HCT116 (cell line): Measurements from ENCODE around the gene KMT5C. TPM values are rescaled to one million over a fixed set of nuclear protein-coding genes. Genes with fewer than 3 reads are reported as not detected.

Experiments
- ATAC-seq: fragments of 200-7000 bp; cut with Tn5 transposase; 2 replicates; pipeline ENCODE4 v1.9.1; 2020; ENCODE audit warnings: mild to moderate bottlenecking, moderate library complexity
- BruUV-seq: library from RNA; stranded (reverse); fragments of 400-500 nt; replicated peaks from 2 replicates; lab custom pipeline; 2021; lab: Mats Ljungman, UMichigan
- CTCF ChIA-PET: fragments of 300-600 bp; sonication (Branson Sonifier 250); formaldehyde crosslinking; loops from one replicate; lab custom pipeline; 2021; ENCODE audit warnings: antibody characterized with exemption; lab: Charles Lee
- POLR2A ChIA-PET: fragments of 300-600, 350-600 bp; sonication (Branson Sonifier 250); formaldehyde crosslinking; loops from one replicate; lab custom pipeline; 2021; ENCODE audit warnings: antibody characterized with exemption; lab: Charles Lee
- RAD21 ChIA-PET, 2 experiments: fragments of 300-600 bp; sonication (Branson Sonifier 250); formaldehyde crosslinking; loops; one replicate each; lab custom pipeline; 2023; ENCODE audit warnings: low total read pairs in 2 of 2; ENCODE audit not compliant: uncharacterized antibody in 2 of 2, unreplicated experiment in 2 of 2, low non-redundant PET in 1 of 2; lab: Charles Lee
- DNase-seq: peaks from one replicate; pipeline ENCODE4 v3.0.0-alpha.2; 2010; ENCODE audit warnings: low read depth, low spot score
- H2AFZ ChIP-seq: fragments of 200-600 bp; shearing (Covaris generic), sonication (generic); 2 replicates; pipeline ENCODE4 v1.6.1; 2017; ENCODE audit warnings: low read depth, mixed run types, mixed read lengths, antibody characterized with exemption, low read length; ENCODE audit not compliant: poor library complexity, severe bottlenecking
- H3K27ac ChIP-seq: 2 replicates; pipeline ENCODE4 v1.5.1; 2012; ENCODE audit warnings: low read depth, low read length
- H3K27me3 ChIP-seq: fragments of 200-600 bp; sonication (generic); 2 replicates; pipeline ENCODE4 v1.6.1; 2016; ENCODE audit warnings: mixed run types, low read length, mixed read lengths; ENCODE audit not compliant: insufficient read depth
- H3K36me3 ChIP-seq, 2 experiments: fragments of 200-500 bp in 1 of 2; fragments of 200-600 bp in 1 of 2; sonication (Bioruptor generic) in 1 of 2; sonication (generic) in 1 of 2; 2 replicates each; pipeline versions ENCODE4 v1.5.1 to v1.6.1; 2014 to 2016; ENCODE audit warnings: low read length in 2 of 2, inconsistent platforms in 1 of 2, mixed read lengths in 1 of 2, mixed run types in 1 of 2; ENCODE audit not compliant: insufficient read depth in 2 of 2, control insufficient read depth in 1 of 2
- H3K4me1 ChIP-seq, 2 experiments: fragments of 200-600 bp in 1 of 2; sonication (generic) in 1 of 2; 2 replicates each; pipeline versions ENCODE4 v1.5.1 to v1.6.1; 2012 to 2017; ENCODE audit warnings: low read length in 2 of 2, inconsistent platforms in 1 of 2, mild to moderate bottlenecking in 1 of 2, mixed read lengths in 1 of 2, mixed run types in 1 of 2, moderate library complexity in 1 of 2; ENCODE audit not compliant: insufficient read depth in 2 of 2, control insufficient read depth in 1 of 2
- H3K4me2 ChIP-seq: fragments of 200-600 bp; sonication (generic); 2 replicates; pipeline ENCODE4 v1.6.1; 2017; ENCODE audit warnings: mixed run types, low read length, mixed read lengths
- H3K4me3 ChIP-seq, 2 experiments: fragments of 200-600 bp in 1 of 2; sonication (generic) in 1 of 2; replicated peaks in 1 of 2; 2 replicates each; pipeline ENCODE4 v1.5.1; 2011 to 2016; ENCODE audit warnings: low read length in 2 of 2, control low read depth in 1 of 2, low read depth in 1 of 2, mild to moderate bottlenecking in 1 of 2, mixed read lengths in 1 of 2, mixed run types in 1 of 2
- H3K79me2 ChIP-seq: fragments of 200-600 bp; sonication (generic); 2 replicates; pipeline ENCODE4 v1.6.1; 2017; ENCODE audit warnings: mild to moderate bottlenecking, mixed run types, low read length, moderate library complexity, mixed read lengths; ENCODE audit not compliant: insufficient read depth
- H3K9ac ChIP-seq: fragments of 200-600 bp; sonication (generic); 2 replicates; pipeline ENCODE4 v1.6.1; 2016; ENCODE audit warnings: low read length, mixed read lengths
- H3K9me2 ChIP-seq: fragments of 200-600 bp; sonication (generic), shearing (Covaris generic); 2 replicates; pipeline ENCODE4 v1.6.1; 2017; ENCODE audit warnings: mixed run types, mild to moderate bottlenecking, moderate library complexity; ENCODE audit not compliant: insufficient read depth
- H3K9me3 ChIP-seq, 2 experiments: fragments of 200-500 bp in 1 of 2; fragments of 200-600 bp in 1 of 2; sonication (Bioruptor generic) in 1 of 2; sonication (generic) in 1 of 2; 2 replicates each; pipeline ENCODE4 v1.6.1; 2014 to 2017; ENCODE audit warnings: low read length in 2 of 2, mixed read lengths in 2 of 2, inconsistent platforms in 1 of 2, low read depth in 1 of 2, mild to moderate bottlenecking in 1 of 2, mixed run types in 1 of 2, moderate library complexity in 1 of 2; ENCODE audit not compliant: control insufficient read depth in 1 of 2, insufficient read depth in 1 of 2
- H4K20me1 ChIP-seq: fragments of 200-600 bp; sonication (generic), shearing (Covaris generic); 2 replicates; pipeline ENCODE4 v1.6.1; 2017; ENCODE audit warnings: mixed run types, mild to moderate bottlenecking, moderate library complexity; ENCODE audit not compliant: insufficient read depth
- CBX3 ChIP-seq: IDR thresholded peaks from 2 replicates; pipeline ENCODE4 v1.6.1; 2012; ENCODE audit warnings: low read depth
- CEBPB ChIP-seq: IDR thresholded peaks from 2 replicates; pipeline ENCODE4 v1.6.1; 2012; ENCODE audit warnings: low read depth
- ELF1 ChIP-seq: IDR thresholded peaks from 2 replicates; pipeline ENCODE4 v1.6.1; 2012; ENCODE audit warnings: low read depth, borderline replicate concordance
- EZH2phosphoT487 ChIP-seq: fragments of 200-600 bp; IDR thresholded peaks from 2 replicates; pipeline ENCODE4 v1.6.1; 2018; ENCODE audit warnings: antibody characterized with exemption, borderline replicate concordance
- POLR2A ChIP-seq: IDR thresholded peaks from 2 replicates; pipeline ENCODE4 v1.7.0; 2011; ENCODE audit warnings: borderline replicate concordance; ENCODE audit not compliant: insufficient read depth, insufficient read length; ENCODE audit errors: extremely low read depth
- TCF7L2 ChIP-seq: IDR thresholded peaks from 2 replicates; pipeline ENCODE4 v1.7.0; 2011; ENCODE audit warnings: borderline replicate concordance, inconsistent platforms; ENCODE audit not compliant: insufficient read depth, insufficient read length; ENCODE audit errors: extremely low read depth
- YY1 ChIP-seq: IDR thresholded peaks from 2 replicates; pipeline ENCODE4 v1.6.1; 2011; ENCODE audit warnings: low read length, low read depth, moderate library complexity, mild to moderate bottlenecking; ENCODE audit not compliant: insufficient replicate concordance; ENCODE audit errors: extremely low read depth
- ZBTB33 ChIP-seq: IDR thresholded peaks from 2 replicates; pipeline ENCODE4 v1.6.1; 2011; ENCODE audit warnings: mild to moderate bottlenecking, low read length, moderate library complexity; ENCODE audit not compliant: insufficient replicate concordance; ENCODE audit errors: extremely low read depth
- ZFX ChIP-seq: fragments of 450-650 bp; IDR thresholded peaks from 2 replicates; pipeline ENCODE4 v1.6.1; 2017
- intact Hi-C: fragments of 100-400 bp; cut with micrococcal nuclease; formaldehyde crosslinking; loops from 2 replicates; pipeline ENCODE4 v1.10.0; 2022
- total RNA-seq: library from RNA; stranded (reverse); gene quantifications from one replicate; pipeline ENCODE4 v1.2.1, GENCODE V29; 2021; ENCODE audit not compliant: unreplicated experiment

KMT5C gene
- total RNA-seq, 1 experiment from 2014 or later: 27.5 TPM

GRCh38 chr19:55382013-55382412, 42.3 kb downstream of the KMT5C start:
- H3K27ac ChIP-seq: no peak overlapping the region
- H3K9me3 ChIP-seq: no peaks in the 10 kb centered on the region
- H4K20me1 ChIP-seq: peaks cover 7% of the 10 kb centered on the region; the same call in 1 of the 2 replicates
- H3K79me2 ChIP-seq: peaks cover 38% of the 10 kb centered on the region
- DNase-seq (no peak), ATAC-seq (no peak)
- CTCF ChIA-PET: no interaction called here
- H2AFZ ChIP-seq: no peak overlapping the region
- RAD21 ChIA-PET: no interaction called here
- H3K9ac ChIP-seq: no peak overlapping the region
- H3K9me2 ChIP-seq: no peaks in the 10 kb centered on the region
- H3K27me3 ChIP-seq: no peaks in the 10 kb centered on the region
- TF ChIP-seq ZBTB33 (no peak), TCF7L2 (no peak), ELF1 (no peak), CBX3 (no peak), POLR2A (no peak), CEBPB (no peak), ZFX (no peak), EZH2phosphoT487 (no peak), YY1 (no peak)
- peaks cover 1 to 33% of the 10 kb centered on the region in 2 experiments; a peak in 3 of 4 replicates for H3K4me1 ChIP-seq
- H3K36me3 ChIP-seq: peaks cover 2 to 11% of the 10 kb centered on the region in 2 experiments; a peak in 2 of 4 replicates
- peak overlapping the region; percentile 95; the same call in 1 of the 2 replicates for H3K4me2 ChIP-seq
- POLR2A ChIA-PET: interaction anchor here (0.6 kb wide), 1 partner anchor 243 kb away, joined by 3 read pairs; the partner anchor contains the start of gene ZNF784
- H3K4me3 ChIP-seq: no peak overlapping the region
- intact Hi-C loops: loop anchor here (5.0 kb wide), 1 partner anchor 80 kb away; no protein-coding TSS in a partner anchor
- no TSS peak for BruUV-seq
